Adrenal gland (tissue), 12 donors: Measurements from ENCODE around the gene PROM1. TPM values are rescaled to one million over a fixed set of nuclear protein-coding genes. Genes with fewer than 3 reads are reported as not detected.

Experiments used
- DNase-seq, 7 donors: peaks; one replicate each; pipeline ENCODE4 v3.0.0-alpha.2; 2019 to 2020
- H3K27ac ChIP-seq, 5 donors: fragments of 200-600 bp; sonication (generic) in 4 of 5; 1 replicate in 3 of 5; 2 replicates in 2 of 5; pipeline versions ENCODE4 v1.5.1 to v1.8.0; 2016 to 2020; ENCODE audit warnings: mild to moderate bottlenecking in 1 of 5
- H3K27me3 ChIP-seq: fragments of 200-600 bp; 2 replicates; pipeline ENCODE4 v1.8.0; 2021
- H3K36me3 ChIP-seq, 2 donors: fragments of 200-600 bp; replicated peaks in 1 of 2; 1 replicate in 1 of 2; 2 replicates in 1 of 2; pipeline versions ENCODE4 v1.5.1 to v1.8.0; 2018 to 2022
- H3K4me1 ChIP-seq, 2 donors: fragments of 200-600 bp; replicated peaks in 1 of 2; 1 replicate in 1 of 2; 2 replicates in 1 of 2; pipeline versions ENCODE4 v1.5.1 to v1.8.0; 2018 to 2021
- H3K4me3 ChIP-seq, 4 donors: fragments of 200-600 bp; sonication (generic) in 3 of 4; one replicate each; pipeline ENCODE4 v1.5.1; 2016 to 2018
- H3K9me3 ChIP-seq, 3 donors: fragments of 200-600 bp; sonication (generic) in 1 of 3; replicated peaks in 1 of 3; 1 replicate in 2 of 3; 2 replicates in 1 of 3; pipeline versions ENCODE4 v1.5.1 to v1.8.0; 2016 to 2021
- POLR2A ChIP-seq, 2 donors: fragments of 450-650 bp; IDR thresholded peaks; one replicate each; pipeline ENCODE4 v1.6.1; 2017; ENCODE audit warnings: antibody characterized with exemption in 2 of 2, mild to moderate bottlenecking in 2 of 2, moderate library complexity in 1 of 2
- WGBS, 4 donors: extraction: QIAGEN DNeasy Blood & Tissue Kit in 2 of 4; methylation state at CpG; one replicate each; pipeline versions ENCODE4 v1.1.5 to v1.1.7; 2013 to 2017; 5-methylcytosine and 5-hydroxymethylcytosine counted together
- intact Hi-C, 2 donors: fragments of 100-400 bp; cut with DNase I; formaldehyde crosslinking; loops; one replicate each; pipeline versions ENCODE4 v1.14.1 to v1.15.0; 2022 to 2023
- polyA plus RNA-seq, 3 donors: library from polyadenylated mRNA; stranded (reverse); fragments of 200-250 nt in 2 of 3; fragments of 350-450 nt in 1 of 3; fragmentation: Illumina TruSeq in 1 of 3; extraction: RNeasy Lipid Tissue Mini Kit (QIAGEN cat#74804) in 1 of 3; gene quantifications; one replicate each; pipeline ENCODE4 v1.2.3, GENCODE V29; 2013 to 2014
- total RNA-seq, 9 donors: library from RNA; depleted of rRNA in 4 of 9; stranded (reverse); fragments of >200 nt in 4 of 9; fragments of 120-200 nt in 1 of 9; fragmentation: NEBNext Ultra II Directional in 1 of 9; extraction: Animal tissue kit (Norgen Biotek cat#: 25700) in 1 of 9; gene quantifications; one replicate each; pipeline versions ENCODE4 v1.1.0 to v1.2.4, GENCODE V29; 2013 to 2023
- TF ChIP-seq, protein P1 (sequence below), 6 experiments: fragments of 450-650 bp in 4 of 6; fragments of 200-600 bp in 2 of 6; sonication (generic) in 1 of 6; IDR thresholded peaks; 1 replicate in 5 of 6; 2 replicates in 1 of 6; pipeline versions ENCODE4 v1.5.1 to v1.8.0; 2016 to 2021; ENCODE audit warnings: antibody characterized with exemption in 6 of 6, mild to moderate bottlenecking in 2 of 6, moderate library complexity in 1 of 6
- donor health status: healthy with polysubstance abuse.
- donor health status: Bipolar disorder and iron deficiency.
- donor health status: DM: yes; HTN: yes; CAD: no.
- donor health status: DM: no; HTN: no; CAD: no.
- donor health status: DM: no; HTN: no; CAD: no.
- donor health status: DM: yes; HTN: yes; CAD: no.

Gene PROM1
- total and polyA plus RNA-seq, 12 donors, result 0.14 to 1.6 (median 0.39) TPM; not detected in 4

DNA sequence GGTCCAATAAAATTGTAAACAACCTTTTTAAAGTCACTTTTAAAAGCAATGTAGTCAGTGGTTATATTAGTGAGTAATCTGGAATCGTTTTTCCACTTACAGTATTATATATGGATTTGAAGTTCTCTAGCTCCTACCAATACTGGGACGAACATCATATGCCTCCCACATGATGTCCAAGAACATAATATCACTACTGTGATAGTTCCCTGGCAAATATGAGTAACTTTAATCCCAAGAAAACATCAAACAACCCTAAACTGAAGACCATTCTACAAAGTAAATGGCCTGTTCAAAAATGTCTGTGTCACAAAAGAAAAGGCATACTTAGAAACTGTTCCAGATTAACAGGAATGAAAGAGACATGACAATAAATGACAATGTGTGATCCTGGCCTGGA, 67.3 kb downstream of the PROM1 start:
- DNase-seq, result no peak
- Histone ChIP-seq H3K4me1 (no peaks in the 10 kb centered on the region), H3K4me3 (no peak overlapping the region), H3K36me3 (no peaks in the 10 kb centered on the region), H3K27ac (no peak overlapping the region), H3K9me3 (no peaks in the 10 kb centered on the region), H3K27me3 (no peaks in the 10 kb centered on the region)
- intact Hi-C loops, result no loop called here
- no peak for TF ChIP-seq POLR2A (IDR thresholded peaks at IDR 0.05)
- TF ChIP-seq, protein P1, sequence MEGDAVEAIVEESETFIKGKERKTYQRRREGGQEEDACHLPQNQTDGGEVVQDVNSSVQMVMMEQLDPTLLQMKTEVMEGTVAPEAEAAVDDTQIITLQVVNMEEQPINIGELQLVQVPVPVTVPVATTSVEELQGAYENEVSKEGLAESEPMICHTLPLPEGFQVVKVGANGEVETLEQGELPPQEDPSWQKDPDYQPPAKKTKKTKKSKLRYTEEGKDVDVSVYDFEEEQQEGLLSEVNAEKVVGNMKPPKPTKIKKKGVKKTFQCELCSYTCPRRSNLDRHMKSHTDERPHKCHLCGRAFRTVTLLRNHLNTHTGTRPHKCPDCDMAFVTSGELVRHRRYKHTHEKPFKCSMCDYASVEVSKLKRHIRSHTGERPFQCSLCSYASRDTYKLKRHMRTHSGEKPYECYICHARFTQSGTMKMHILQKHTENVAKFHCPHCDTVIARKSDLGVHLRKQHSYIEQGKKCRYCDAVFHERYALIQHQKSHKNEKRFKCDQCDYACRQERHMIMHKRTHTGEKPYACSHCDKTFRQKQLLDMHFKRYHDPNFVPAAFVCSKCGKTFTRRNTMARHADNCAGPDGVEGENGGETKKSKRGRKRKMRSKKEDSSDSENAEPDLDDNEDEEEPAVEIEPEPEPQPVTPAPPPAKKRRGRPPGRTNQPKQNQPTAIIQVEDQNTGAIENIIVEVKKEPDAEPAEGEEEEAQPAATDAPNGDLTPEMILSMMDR (IDR thresholded peaks at IDR 0.05), result no peak
- 50 to 74% (median 69%) methylated on average over 2 of the region's 2 CpGs for WGBS, 4 donors

DNA sequence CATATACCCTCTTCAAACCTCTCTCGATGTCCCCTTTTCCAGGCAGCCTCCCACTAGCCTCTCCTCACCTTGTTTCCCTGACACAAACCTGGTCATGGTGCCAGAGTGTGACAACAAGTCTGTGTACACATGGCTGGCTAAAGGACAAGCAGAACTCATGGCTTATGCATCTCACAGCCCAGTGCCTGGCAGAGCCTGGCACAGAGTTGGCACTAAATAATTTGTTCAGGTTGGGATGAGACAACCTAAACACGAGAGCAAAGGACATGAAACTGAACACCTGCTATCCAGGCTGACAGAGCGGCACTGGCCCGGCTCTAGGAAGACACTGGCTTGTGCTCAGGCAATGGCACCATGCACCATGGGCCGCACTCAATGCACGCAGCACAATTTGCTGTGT, 72.7 kb downstream of the PROM1 start:
- no peaks in the 10 kb centered on the region for H3K36me3 ChIP-seq
- no peak overlapping the region for H3K27ac ChIP-seq
- no peak for TF ChIP-seq POLR2A (IDR thresholded peaks at IDR 0.05)
- TF ChIP-seq, protein P1 (IDR thresholded peaks at IDR 0.05), result no peak
- WGBS, 4 donors, result 78 to 89% (median 83%) methylated on average over 6 of the region's 6 CpGs
- no peak overlapping the region for H3K4me3 ChIP-seq
- no peaks in the 10 kb centered on the region for H3K9me3 ChIP-seq
- no peaks in the 10 kb centered on the region for H3K4me1 ChIP-seq
- H3K27me3 ChIP-seq, result no peaks in the 10 kb centered on the region
- DNase-seq, result no peak
- intact Hi-C loops, result no loop called here

DNA sequence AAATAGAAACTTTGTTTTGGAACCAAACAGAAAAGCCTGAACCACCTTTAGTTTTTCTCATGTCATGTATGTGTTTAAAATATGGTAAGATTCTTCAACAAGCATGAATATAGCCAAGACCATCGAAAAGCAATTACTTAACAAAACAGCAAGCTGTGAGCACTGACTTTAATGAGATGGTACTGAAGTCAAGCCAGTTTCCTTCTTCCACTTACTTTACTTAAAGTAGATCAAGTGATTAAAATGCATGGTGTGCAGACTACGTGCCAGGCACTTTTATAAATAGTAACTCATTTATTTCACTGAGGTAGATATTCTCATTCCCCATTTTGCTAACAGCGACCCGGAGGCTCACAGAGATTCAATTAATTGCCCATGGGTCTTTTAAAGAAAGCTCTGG, 74.7 kb downstream of the PROM1 start:
- no peaks in the 10 kb centered on the region for H3K36me3 ChIP-seq
- H3K27ac ChIP-seq, result no peak overlapping the region
- TF ChIP-seq POLR2A (IDR thresholded peaks at IDR 0.05), result no peak
- TF ChIP-seq, protein P1 (IDR thresholded peaks at IDR 0.05), result no peak
- H3K4me1 ChIP-seq, result no peaks in the 10 kb centered on the region
- intact Hi-C loops, result no loop called here
- H3K4me3 ChIP-seq, result no peak overlapping the region
- H3K9me3 ChIP-seq, result no peaks in the 10 kb centered on the region
- H3K27me3 ChIP-seq, result no peaks in the 10 kb centered on the region
- DNase-seq, result no peak
- 79 to 90% (median 84%) methylated on average over 4 of the region's 4 CpGs for WGBS, 4 donors

DNA sequence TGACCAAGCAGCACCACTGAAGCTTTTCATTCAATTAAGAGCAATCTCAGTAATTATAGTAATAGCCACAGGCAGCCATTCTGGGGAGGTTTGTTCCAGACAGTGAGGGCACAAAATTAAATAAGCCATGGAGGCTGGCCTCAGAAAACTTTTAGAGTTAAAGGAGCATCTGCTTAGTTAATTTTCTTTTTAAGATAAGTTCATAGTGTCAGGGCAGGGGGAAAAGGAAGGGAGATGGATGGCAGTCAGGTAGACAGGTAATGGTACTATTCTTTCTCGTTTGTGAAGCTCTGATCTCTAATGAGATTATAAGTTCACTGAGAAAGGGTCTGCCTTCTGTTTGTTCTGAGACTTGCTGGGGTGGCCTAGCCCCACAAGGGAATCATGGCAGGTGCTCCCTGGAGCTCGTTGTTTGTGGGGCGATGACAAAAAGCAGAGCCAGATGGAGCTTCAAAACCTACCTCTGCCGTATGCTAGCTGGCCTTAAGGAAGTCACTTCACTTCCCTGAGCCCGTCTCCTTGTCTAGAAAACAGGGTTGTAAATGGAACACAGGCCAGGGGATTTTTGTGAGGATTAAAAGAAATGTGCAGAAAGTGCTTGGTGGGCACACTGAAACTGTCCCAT, 76.2 kb downstream of the PROM1 start:
- WGBS, 4 donors, result 59 to 81% (median 72%) methylated on average over 5 of the region's 5 CpGs

More for the DNA sequence above, 76.2 kb downstream of the PROM1 start:
- no peak for TF ChIP-seq POLR2A (IDR thresholded peaks at IDR 0.05)
- TF ChIP-seq, protein P1 (IDR thresholded peaks at IDR 0.05), result no peak
- H3K27me3 ChIP-seq, result no peaks in the 10 kb centered on the region
- H3K4me3 ChIP-seq, result no peak overlapping the region
- intact Hi-C loops, result no loop called here
- no peaks in the 10 kb centered on the region for H3K9me3 ChIP-seq
- no peaks in the 10 kb centered on the region for H3K36me3 ChIP-seq
- DNase-seq, result no peak
- peak overlapping the region in 1 of 5 donors; percentile 7 for H3K27ac ChIP-seq
- H3K4me1 ChIP-seq, result no peaks in the 10 kb centered on the region
